ENCODE measurements around the gene HUNK.

The HUNK gene

DNA sequence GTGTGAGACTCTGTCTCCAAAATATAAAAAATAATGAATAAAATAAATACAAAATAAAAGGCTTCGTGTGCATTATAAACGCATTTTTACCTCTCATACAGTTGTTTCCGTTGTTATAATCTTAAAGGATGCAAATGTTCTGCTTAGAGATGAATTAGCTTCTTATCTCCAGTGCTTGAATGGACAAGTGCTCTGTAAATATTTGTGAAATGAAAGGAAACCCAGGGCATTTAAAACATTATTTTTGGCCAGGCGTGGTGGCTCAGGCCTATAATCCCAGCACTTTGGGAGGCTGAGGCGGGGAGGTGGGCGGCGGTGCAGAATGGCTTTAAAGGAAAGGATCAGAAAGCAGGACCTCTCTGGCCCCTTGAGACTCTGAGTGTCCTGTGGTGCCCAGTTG is 94.5 kb downstream of the HUNK start:
- DNase-seq = no peak

DNA sequence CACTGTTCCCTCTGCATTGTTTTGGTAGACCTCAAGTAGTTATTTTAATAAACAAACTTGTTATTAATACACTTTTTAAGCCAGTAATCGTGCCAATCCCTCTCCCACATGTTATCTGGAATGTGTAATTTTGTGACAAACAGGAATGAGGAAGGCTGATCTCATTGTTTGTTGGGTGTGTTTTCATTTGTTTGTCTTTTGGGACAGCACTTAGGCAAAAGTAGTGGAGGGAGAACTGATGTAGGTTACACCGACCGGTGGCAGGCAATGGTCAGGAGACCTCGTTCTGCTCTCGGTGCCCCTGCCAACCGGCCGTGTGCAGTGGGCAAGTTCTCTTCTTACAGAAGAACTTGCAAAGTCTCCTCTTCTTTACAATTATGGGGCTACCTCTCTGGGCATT is 99.8 kb downstream of the HUNK start:
- DNase-seq = no peak

DNA sequence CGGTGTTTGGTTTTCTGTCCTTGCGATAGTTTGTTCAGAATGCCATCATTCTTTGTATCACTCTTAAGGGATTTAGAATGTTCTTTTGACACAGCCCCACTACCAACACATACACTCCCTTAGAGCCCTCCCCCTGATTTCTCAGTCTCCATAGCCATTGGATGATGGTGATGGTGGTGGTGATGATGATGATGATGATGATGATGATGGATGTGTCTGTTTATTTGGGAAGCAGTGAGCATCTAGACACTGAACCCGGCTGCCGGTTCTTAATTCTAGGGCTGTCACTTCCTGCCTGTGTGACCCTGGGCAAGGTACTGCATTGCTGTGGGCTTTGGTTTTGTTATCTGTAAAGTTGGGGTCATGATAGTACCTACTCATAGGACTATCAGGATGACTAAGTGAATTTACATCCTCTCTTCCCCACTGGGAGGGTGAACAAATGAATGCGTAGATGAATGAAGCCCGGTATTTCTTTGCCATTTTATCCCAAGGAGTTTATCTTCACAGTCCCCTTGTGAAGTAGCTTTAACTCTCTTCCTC is 100.7 kb downstream of the HUNK start:
- no peak for DNase-seq

DNA sequence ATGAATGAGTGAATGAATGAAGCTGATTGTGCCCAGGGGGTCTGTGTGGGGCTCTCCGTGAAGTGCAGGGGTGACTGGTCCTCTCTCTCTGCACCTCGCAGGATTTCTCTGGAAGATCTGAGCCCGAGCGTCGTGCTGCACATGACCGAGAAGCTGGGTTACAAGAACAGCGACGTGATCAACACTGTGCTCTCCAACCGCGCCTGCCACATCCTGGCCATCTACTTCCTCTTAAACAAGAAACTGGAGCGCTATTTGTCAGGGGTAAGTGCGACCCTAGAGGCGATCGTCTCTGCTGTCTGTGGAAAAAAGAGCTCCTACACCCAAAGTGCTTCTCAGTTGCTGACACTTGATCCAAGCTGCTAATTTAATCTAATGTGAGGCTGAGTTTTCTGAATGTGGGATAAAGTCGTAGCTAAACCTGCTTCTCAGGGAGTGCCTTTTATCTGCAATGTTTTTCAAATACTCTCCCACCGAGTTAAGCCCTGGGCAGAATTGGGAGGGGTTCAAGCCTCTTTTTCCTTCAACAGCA is 101.7 kb downstream of the HUNK start:
- DNase-seq = no peak

DNA sequence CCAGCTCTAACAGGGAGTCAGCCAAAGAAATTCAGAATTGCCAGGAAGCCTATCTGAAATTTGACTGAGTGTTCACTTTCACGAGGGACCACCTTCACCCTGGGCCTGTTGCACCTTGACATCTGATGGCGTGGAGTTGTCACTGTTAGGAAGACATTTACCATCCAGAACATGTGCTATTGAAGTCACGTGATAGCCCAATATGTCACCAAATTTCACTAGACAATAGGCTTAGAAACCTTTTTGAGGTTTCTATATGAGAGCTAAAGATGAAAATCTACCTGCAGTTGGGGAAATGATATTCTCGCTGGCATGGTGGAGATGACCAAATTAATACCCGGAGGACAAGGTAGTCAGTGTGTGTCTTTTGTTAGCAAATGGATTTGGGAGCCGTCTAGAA is 102.7 kb downstream of the HUNK start:
- no peak for DNase-seq

DNA sequence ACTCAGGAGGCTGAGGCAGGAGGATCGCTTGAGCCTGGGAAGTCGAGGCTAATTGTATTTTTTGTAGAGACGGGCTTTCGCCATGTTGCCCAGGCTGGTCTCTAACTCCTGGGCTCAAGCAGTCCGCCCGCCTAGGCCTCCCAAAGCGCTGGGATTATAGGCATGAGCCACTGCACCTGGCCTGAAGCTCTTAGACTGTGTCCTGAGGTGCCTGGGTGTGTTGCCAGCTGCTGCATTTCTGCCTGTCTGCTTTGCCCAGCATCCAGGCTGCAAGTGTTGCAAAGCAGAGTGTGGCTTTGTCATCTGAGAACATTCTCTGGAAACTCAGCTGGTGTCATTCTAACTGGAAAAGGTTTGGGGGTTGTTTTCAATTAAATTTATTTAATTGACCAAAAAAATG is 105.0 kb downstream of the HUNK start:
- DNase-seq = no peak

DNA sequence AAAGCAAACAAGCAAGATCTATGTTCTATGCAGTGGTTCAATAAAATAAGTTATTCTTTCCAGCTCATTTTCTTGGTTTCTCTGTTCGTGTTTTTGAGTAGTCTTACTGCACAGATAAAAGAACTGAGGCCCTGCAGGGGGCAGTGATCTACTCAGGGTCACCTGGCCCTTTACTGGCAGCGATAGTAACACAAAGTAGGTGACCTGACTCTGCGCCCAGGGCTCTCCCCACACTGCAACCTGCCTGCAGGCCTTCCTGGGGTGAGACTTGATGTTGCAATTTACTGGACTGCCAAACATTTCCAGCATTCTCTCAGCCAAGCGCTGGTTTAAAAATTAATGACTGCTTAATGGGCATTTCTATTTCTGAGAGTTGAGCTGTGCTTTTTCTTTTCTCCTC is 110.3 kb downstream of the HUNK start:
- DNase-seq = no peak

DNA sequence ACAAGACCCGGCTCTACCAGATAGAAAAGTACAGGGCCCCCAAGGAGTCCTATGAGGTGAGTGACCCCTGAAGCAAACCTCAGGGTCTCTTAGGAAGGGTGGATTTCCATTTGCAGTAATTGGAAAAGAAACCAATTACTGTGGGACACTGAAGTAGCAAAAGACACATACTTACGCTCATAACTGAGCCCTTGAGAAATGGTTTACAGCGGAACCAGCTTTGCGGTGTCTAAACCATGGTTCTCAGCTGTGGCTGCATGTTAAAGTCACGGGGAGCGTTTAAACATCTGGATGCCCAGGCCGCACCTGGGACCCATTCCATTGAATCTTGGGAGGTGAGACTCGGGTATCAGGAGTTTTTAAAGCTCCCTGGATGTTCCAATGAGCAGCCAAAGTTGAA is 110.7 kb downstream of the HUNK start:
- no peak for DNase-seq

DNA sequence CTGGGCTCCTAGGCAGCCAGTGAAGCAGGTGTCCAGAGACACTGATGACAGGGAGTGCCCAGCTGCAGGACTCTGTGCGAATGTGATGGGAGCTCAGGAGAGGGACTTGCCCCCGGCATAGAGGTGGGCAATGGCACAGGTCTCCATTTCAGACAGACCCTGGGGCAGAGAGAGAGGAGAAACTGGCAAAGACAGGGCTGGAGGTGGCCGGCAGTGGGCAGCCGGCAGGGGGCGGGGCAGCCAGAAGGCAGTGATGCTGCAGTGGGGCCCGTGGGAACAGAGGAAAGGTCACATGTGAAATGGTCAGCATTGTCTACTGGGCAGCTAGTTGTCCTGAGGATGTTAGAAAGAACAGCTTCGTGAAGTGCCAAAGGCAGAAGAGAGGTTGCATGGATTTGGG is 112.6 kb downstream of the HUNK start:
- no peak for DNase-seq

DNA sequence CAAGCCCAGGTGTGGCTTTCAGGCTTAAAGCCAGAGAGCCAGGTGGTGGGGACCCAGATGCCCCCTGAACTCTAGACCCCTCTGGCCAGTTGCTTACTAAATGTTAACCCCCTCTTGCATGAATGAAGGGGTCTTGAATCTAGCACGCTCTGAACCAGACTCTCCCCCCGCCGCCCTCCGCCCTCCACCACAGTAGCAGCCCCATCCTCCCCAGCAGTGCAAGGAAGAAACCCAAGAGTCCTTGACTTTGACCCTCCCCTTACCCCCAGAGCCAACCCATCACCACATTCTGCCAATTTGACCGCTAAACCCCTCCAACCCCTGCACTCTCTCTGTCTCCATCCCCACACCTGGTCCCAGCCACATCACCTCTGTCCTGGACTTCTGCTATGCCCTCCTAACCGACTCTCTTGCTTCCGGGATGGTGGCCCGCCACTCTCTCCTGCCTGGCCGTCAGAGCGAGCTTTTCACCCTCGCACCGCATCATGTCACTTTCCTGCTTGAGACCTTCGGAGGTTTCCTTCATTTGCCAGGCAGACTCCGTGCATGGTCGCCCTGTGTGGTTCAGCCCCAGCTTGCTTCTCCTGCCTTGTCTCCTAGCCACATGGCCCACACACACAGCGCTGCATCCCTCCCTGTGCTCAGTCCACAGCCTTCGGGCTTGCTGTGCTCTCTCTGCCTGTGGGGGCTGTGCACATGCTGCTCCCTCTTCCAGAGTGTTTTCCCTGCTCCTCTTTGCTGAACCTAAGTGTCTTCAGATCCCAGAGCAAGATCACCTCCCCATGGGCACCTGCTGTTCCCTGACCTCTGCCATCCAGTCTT is 113.4 kb downstream of the HUNK start:
- no peak for DNase-seq

DNA sequence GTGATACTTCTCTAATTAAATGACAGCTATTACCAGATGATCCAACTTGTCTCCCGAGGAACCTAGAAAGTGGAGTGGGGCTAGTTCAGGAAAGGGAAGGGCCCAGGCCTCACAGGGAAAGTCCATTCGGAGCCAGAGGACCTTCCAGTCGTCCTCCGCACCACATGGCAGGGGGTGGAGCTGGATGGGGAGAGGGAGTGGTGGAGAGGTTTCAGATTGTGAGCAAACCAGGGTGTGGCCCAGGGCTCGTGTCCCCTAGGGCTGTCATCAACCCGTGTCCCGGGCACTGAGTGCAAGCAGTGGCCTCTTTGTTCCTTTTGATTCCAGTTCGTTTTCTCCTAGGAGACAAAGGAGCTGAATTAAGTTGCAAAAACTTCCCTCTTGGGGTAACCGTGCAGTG is 114.9 kb downstream of the HUNK start:
- no peak for DNase-seq

DNA sequence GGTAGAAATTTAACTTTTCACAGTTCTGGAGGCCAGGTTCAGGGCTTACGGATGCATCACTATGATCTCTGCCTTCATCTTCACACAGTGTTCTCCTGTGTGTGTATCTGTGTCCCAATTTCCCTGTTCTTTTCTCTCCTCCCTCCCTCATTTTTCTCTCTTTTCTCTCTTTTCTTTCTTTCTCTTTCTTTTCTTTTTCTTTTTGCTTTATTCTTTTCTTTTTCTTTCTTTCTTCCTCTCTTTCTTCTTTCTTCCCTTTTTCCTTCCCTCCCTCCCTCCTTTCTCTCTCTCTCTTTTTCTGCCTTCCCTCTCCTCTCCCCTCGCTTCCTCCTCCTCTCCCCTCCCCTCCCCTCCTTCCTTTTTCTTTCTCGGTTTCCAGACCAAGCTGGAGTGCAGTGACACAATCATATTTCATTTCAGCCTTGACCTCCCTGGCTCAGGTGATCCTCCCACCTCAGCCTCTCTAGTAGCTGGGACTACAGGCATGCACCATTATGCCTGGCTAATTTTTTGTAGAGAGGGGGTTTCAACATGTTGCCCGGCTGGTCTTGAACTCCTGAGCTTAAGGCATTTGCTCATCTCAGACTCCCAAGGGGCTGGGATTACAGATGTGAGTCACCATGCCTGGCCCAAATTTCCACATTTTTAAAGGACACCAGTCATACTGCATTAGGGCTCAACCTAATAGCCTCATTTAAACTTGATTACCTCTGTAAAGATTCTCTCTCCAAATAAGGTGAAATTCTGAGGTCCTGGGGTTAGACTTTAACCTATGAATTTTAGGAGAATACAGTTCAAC is 115.9 kb downstream of the HUNK start:
- no peak for DNase-seq

DNA sequence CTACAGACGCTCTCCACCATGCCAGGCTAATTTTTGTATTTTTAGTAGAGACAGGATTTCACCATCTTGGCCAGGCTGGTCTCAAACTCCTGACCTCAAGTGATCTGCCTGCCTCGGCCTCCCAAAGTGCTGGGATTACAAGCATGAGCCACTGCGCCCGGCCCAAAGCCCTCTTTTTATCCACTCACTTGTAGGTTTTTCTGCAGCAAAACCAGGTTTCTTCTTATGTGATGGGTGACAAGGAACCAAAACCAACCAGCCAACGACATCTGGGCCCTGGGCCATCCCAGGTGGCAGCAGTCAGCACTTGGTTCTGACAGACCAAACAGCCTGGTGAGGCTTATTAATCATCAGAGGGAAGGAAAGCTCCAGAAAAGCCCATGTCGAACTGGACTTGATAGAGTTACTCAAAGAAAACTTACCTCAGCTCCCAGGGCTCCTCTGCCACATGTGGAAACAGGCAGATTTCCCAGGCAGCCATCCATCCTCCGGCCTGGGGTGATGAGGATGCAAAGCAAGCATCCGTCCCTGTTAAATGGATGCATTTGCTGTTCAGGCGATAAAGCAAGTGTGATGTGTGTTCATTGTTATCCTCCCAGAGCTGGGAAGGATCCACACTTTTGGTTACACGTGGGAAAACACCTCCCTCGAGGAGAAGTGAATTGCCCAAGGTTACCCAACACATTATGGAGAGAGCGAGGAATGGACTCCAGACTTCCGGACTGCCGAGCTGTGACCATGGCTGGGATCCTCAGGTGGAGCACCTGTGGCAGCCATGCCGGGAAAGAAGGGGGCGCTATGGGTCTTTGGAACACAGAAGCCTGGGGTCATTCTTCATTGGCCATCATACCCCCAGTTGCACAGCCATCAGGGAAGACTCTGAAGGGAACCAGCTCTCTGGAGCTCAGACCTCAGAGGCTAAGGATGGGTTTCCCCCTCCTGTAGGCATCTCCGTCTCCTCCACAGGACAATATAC is 118.8 kb downstream of the HUNK start:
- no peak for DNase-seq

DNA sequence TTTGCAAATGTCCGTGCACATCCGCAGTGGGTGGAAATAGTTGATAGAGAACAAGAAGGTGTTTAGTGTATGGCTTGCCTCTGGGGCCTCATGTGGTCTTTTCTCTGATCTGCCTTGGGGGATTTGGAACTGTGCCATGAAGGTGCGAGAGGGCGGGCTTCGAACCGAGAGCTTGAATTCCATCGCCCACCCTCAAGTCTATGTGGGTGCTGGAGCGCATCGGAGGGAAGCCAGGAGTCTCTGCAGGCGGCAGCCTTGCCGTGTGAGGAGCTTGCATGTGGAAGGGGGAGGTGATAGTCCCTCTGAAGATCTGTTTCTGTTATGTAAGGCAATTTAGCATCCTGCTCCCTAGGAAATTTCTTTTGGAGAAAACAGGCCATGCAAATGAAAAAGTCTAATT is 119.6 kb downstream of the HUNK start:
- DNase-seq = no peak

DNA sequence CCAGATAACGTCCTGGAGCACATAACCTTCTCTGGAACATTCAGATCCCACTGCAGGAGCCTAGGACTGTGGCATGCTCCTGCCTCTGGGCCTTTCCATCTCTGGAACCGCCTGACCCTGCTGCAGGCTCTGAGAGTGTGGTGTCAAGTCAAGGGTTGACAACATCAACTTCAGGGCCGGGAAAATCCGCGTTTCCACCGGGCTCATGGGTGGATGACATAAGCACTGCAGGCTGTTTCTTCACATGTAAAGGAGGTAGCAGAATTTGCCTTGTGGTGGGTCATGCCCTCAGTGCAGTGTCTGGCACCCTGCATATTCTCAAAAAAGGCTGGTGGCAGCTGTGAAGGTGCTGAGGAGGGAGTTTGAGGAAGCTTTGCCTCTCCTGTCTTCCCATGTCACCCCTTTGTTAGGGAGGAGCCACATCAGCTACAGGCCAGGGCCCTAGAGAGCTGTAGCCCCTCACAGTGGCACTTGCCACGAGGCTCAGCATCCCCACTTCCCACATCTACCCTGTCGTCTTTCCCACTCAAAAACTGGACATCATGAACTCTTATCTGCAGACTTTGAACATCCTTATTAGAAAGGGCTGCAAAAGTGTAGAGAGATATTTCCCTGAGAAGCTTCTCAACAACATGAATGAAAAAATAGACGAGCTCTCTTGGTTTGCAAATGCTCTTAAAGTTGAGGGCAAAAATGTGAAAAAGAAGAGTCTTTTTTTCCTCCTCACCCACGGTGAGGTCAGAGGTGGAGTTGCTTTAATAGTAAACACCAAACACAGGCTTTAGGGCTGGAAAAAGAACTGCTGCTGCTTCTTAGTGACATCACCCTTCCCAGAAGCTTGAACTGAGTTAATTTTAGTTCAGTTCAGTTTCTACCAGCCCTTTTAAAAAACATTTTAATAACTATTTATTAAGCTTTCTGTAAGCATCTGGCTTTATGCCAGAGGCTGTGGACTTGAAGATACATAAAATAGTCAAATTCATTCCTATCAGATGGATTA is 121.3 kb downstream of the HUNK start:
- no peak for DNase-seq

DNA sequence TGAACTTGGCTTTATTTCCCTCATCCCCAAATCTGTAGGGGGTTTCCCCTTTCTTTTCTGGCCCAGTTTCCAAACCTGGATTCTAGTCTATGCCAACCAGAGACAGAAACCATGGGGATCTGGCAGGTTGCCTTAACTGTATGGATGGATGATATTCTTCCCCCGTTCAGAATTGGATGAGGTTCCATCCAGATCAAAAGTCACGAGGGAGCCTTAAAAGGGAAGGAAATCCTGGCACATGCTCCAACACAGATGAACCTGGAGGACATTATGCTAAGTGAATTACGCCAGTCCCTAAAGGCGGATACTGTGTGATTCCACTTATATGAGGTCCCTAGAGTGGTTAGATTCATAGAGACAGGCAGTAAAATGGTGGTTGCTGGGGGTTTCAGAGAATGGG is 124.4 kb downstream of the HUNK start:
- no peak for DNase-seq

DNA sequence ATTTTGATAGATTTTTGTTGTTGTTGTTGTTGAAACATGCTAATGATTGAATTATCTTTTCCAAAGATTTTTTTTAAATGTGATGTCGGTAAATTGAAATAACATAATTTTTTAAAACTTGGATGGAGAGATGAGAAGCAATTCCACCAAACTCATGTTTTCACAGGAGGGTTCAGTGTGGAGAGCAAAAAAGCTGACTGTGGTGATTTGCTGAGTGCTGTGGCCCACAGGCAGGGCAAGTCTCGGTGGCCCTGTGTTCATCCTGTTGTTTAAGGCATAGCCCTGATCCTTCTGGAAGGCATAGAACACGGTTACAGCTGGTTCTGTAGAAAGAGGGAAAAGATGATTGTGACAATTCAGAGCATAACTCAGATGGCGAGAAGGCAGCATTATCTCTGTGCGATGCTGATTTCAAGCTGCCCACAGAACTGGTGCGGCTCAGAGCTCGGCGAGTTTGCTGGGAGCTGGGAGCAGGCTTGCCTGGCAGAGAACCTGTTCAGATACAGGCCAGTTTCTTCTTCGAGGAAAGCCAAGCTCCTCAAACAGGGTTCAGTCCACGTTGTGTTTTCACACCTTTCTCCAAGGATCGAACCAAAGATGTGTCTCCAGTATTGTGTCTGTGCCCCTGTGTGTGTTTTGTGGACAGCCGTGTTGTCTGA is 127.1 kb downstream of the HUNK start:
- DNase-seq = no peak

DNA sequence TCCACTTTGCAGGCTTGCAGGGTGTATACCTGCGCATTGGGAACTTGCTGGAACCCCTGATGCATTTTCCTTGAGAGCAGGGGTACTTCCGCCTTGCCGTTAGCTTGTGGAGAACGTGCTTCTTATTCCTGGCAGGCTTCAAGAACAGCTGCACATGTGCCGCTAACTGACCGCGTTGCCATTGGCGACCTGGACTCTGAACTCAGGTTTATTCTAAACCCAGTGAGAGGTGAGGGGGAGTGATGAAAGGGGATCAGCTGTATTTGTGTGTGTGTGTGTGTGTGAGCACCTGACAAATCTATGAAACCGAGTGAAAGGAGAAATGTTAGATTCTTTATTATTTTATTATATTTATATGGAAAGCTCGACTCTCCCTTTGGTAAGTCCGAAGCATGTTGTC is 128.6 kb downstream of the HUNK start:
- no peak for DNase-seq

DNA sequence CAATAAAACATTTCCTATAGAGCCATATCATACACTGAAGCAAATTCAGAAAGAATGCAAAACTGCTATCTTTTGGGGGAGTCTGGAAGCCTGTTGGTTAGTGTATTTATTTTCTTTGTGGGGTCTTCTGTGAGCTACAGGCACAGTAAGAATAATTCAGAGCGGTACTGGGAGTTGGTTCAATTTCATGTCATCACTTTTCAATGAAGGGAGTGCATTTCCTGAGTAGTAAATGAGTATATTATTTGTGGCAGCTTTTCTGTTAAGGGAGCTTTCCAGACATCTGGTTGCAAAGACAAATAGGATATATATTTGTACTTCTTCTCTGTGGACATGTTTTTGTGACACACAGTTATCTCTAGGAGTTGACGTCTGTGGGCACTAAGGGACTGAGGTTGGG is 130.6 kb downstream of the HUNK start:
- no peak for DNase-seq

DNA sequence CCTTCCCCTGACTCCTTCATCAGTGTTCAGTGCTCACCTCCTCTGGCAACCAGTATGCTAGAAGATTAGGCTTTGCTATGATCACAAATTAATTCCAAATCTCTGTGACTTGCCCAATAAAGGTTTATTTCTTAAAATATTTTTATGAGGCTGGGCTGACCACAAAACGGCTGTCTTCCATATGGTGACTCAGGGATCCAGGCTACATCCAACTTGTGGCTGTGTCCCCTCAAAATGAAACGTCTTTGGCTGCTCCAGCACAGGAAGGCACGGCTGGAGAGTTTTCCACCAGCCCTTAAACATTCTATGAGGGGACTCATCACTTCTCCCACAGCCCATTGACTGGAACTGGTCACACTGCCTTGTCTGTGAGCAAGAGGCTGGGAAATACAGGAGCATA is 131.5 kb downstream of the HUNK start:
- no peak for DNase-seq

DNA sequence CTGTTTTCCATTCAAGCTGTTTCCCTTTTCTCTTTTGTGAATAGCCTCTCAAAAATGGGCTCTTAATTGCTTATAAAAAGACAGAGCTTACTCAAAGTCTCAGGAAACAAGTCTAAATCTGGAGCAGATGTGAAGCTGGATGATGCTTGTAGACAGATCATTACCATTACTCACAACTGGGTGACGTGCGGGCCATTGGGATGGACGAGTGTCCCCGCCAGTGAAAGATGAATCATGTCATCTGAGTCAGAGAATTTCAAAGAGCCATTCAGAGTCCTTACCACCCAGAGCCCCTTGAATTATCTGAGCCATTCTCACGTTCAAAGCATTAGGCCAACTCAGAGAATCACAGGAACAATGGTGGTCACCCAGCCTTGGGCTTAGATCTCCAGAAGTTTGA is 134.6 kb downstream of the HUNK start:
- no peak for DNase-seq

Data from NCI-H1436 (cell line).